ENCODE results near the gene SECISBP2. TPM values are rescaled to one million over a fixed set of nuclear protein-coding genes. Genes with fewer than 3 reads are reported as not detected.

SECISBP2 gene
- total RNA-seq, 1 donor from 2014 or later = 15.1 TPM

- no peak overlapping the region for H3K4me3 Mint-ChIP-seq (ENCODE audit: unreplicated experiment)
- H3K9me3 Mint-ChIP-seq (ENCODE audit: low read depth) = no peaks in the 10 kb centered on the region
- H3K27me3 Mint-ChIP-seq (ENCODE audit: low read depth) = no peaks in the 10 kb centered on the region
- no peak for TF ChIP-seq CTCF (IDR thresholded peaks at IDR 0.05)
- H3K4me1 Mint-ChIP-seq (ENCODE audit: low read depth) = peaks cover 6% of the 10 kb centered on the region
- H3K27ac Mint-ChIP-seq (ENCODE audit: unreplicated experiment) = no peak overlapping the region
- no peaks in the 10 kb centered on the region for H3K36me3 Mint-ChIP-seq (ENCODE audit: low read depth)
- DNase-seq (ENCODE audit: low spot score) = no peak
Measured at GRCh38 chr9:89372230-89372816, 54.0 kb downstream of the SECISBP2 start.

GRCh38 chr9:89372979-89373378, 54.7 kb downstream of the SECISBP2 start:
- no peak overlapping the region for H3K4me3 Mint-ChIP-seq (ENCODE audit: unreplicated experiment)
- TF ChIP-seq CTCF (IDR thresholded peaks at IDR 0.05) = no peak
- no peaks in the 10 kb centered on the region for H3K27me3 Mint-ChIP-seq (ENCODE audit: low read depth)
- H3K9me3 Mint-ChIP-seq (ENCODE audit: low read depth) = no peaks in the 10 kb centered on the region
- DNase-seq (ENCODE audit: low spot score) = no peak
- H3K27ac Mint-ChIP-seq (ENCODE audit: unreplicated experiment) = no peak overlapping the region
- H3K36me3 Mint-ChIP-seq (ENCODE audit: low read depth) = no peaks in the 10 kb centered on the region
- peaks cover 6% of the 10 kb centered on the region for H3K4me1 Mint-ChIP-seq (ENCODE audit: low read depth)

- Mint-ChIP-seq H3K4me1 (ENCODE audit: low read depth) (peaks cover 6% of the 10 kb centered on the region), H3K27ac (ENCODE audit: unreplicated experiment) (no peak overlapping the region), H3K4me3 (ENCODE audit: unreplicated experiment) (no peak overlapping the region), H3K36me3 (ENCODE audit: low read depth) (peaks cover 6% of the 10 kb centered on the region), H3K9me3 (ENCODE audit: low read depth) (no peaks in the 10 kb centered on the region), H3K27me3 (ENCODE audit: low read depth) (no peaks in the 10 kb centered on the region)
- TF ChIP-seq CTCF (IDR thresholded peaks at IDR 0.05) = no peak
- no peak for DNase-seq (ENCODE audit: low spot score)
Measured at GRCh38 chr9:89374176-89374575, 55.9 kb downstream of the SECISBP2 start.

GRCh38 chr9:89375191-89375760, 57.0 kb downstream of the SECISBP2 start:
- H3K4me3 Mint-ChIP-seq (ENCODE audit: unreplicated experiment) = no peak overlapping the region
- TF ChIP-seq CTCF (IDR thresholded peaks at IDR 0.05) = peak; percentile 13
- H3K27ac Mint-ChIP-seq (ENCODE audit: unreplicated experiment) = no peak overlapping the region
- DNase-seq (ENCODE audit: low spot score) = no peak
- H3K9me3 Mint-ChIP-seq (ENCODE audit: low read depth) = no peaks in the 10 kb centered on the region
- H3K27me3 Mint-ChIP-seq (ENCODE audit: low read depth) = no peaks in the 10 kb centered on the region
- H3K4me1 Mint-ChIP-seq (ENCODE audit: low read depth) = peaks cover 6% of the 10 kb centered on the region
- H3K36me3 Mint-ChIP-seq (ENCODE audit: low read depth) = peaks cover 6% of the 10 kb centered on the region

GRCh38 chr9:89376286-89376685, 58.0 kb downstream of the SECISBP2 start:
- no peak overlapping the region for H3K27ac Mint-ChIP-seq (ENCODE audit: unreplicated experiment)
- TF ChIP-seq CTCF (IDR thresholded peaks at IDR 0.05) = no peak
- no peak for DNase-seq (ENCODE audit: low spot score)
- H3K4me1 Mint-ChIP-seq (ENCODE audit: low read depth) = peaks cover 10% of the 10 kb centered on the region
- H3K9me3 Mint-ChIP-seq (ENCODE audit: low read depth) = no peaks in the 10 kb centered on the region
- no peaks in the 10 kb centered on the region for H3K27me3 Mint-ChIP-seq (ENCODE audit: low read depth)
- H3K36me3 Mint-ChIP-seq (ENCODE audit: low read depth) = peaks cover 6% of the 10 kb centered on the region
- H3K4me3 Mint-ChIP-seq (ENCODE audit: unreplicated experiment) = no peak overlapping the region

Measured in chondrocyte (in vitro differentiated cells).